Activated T-cell treated with anti-CD3 and anti-CD28 coated beads, Interleukin-2, amount 50 U/mL, for 48 hours (primary cell): Measurements from ENCODE around the gene TAF1C.
A peak's percentile ranks its signal among the peaks of the same experiment; 100 is the strongest.
"Not testable (repeated sequence)": the region's sequence is repeated elsewhere in the genome, so short reads cannot be mapped to it uniquely, and the experiment has no call there.

Experiments
- DNase-seq, 2 experiments: peaks; one replicate each; pipeline ENCODE4 v3.0.0-alpha.2; 2020

The TAF1C gene

GRCh38 chr16:84186685-84187437 is at the start of gene TAF1C:
Gene TAF1C (minus strand): TSS chr16:84187057. CDS start chr16:84184988, 2,069 bp downstream.
- DNase-seq: peak; percentile 96

GRCh38 chr16:84234321-84235241 is 47.7 kb upstream of the TAF1C start:
- DNase-seq: no peak

GRCh38 chr16:84233748-84234147 is 46.9 kb upstream of the TAF1C start:
- DNase-seq: no peak

- DNase-seq: no peak
These were observed 46.1 kb upstream of the TAF1C start for GRCh38 chr16:84232969-84233368.

- no peak for DNase-seq
These were observed 45.2 kb upstream of the TAF1C start for GRCh38 chr16:84232060-84232459.

- DNase-seq: no peak
These were observed 42.6 kb upstream of the TAF1C start for GRCh38 chr16:84229471-84229870.

GRCh38 chr16:84228256-84228838 is 41.5 kb upstream of the TAF1C start:
- no peak for DNase-seq

- DNase-seq: no peak
These were observed 40.7 kb upstream of the TAF1C start for GRCh38 chr16:84227548-84227947.

- DNase-seq: no peak
These were observed 39.2 kb upstream of the TAF1C start for GRCh38 chr16:84226026-84226425.

- no peak for DNase-seq
These were observed 38.7 kb upstream of the TAF1C start for GRCh38 chr16:84225571-84225970.

- DNase-seq: no peak
These were observed 38.3 kb upstream of the TAF1C start for GRCh38 chr16:84225126-84225525.

- DNase-seq: no peak
These were observed 37.7 kb upstream of the TAF1C start for GRCh38 chr16:84224554-84224953.

GRCh38 chr16:84223456-84223855 is 36.6 kb upstream of the TAF1C start:
- DNase-seq: no peak

- no peak for DNase-seq
These were observed 34.0 kb upstream of the TAF1C start for GRCh38 chr16:84220851-84221250.

GRCh38 chr16:84218956-84219355 is 32.1 kb upstream of the TAF1C start:
- no peak for DNase-seq

GRCh38 chr16:84218176-84218823 is 31.4 kb upstream of the TAF1C start:
- DNase-seq: no peak

GRCh38 chr16:84216144-84216543 is 29.3 kb upstream of the TAF1C start:
- not testable (repeated sequence) for DNase-seq

GRCh38 chr16:84215531-84215930 is 28.7 kb upstream of the TAF1C start:
- no peak for DNase-seq

- DNase-seq: no peak
These were observed 27.7 kb upstream of the TAF1C start for GRCh38 chr16:84214451-84215066.

GRCh38 chr16:84212631-84213030 is 25.8 kb upstream of the TAF1C start:
- DNase-seq: no peak

GRCh38 chr16:84212154-84212553 is 25.3 kb upstream of the TAF1C start:
- DNase-seq: no peak

GRCh38 chr16:84209989-84210388 is 23.1 kb upstream of the TAF1C start:
- DNase-seq: no peak

- DNase-seq: no peak
These were observed 21.0 kb upstream of the TAF1C start for GRCh38 chr16:84207879-84208278.
